GM21423 (cell line): ENCODE measurements around the gene PDE7B.

Experiments
- ATAC-seq: cut with Tn5 transposase; IDR thresholded peaks from one replicate; pipeline ENCODE4 v1.9.1; 2021; ENCODE audit warnings: mild to moderate bottlenecking, moderate library complexity; ENCODE audit not compliant: unreplicated experiment

Gene PDE7B

DNA sequence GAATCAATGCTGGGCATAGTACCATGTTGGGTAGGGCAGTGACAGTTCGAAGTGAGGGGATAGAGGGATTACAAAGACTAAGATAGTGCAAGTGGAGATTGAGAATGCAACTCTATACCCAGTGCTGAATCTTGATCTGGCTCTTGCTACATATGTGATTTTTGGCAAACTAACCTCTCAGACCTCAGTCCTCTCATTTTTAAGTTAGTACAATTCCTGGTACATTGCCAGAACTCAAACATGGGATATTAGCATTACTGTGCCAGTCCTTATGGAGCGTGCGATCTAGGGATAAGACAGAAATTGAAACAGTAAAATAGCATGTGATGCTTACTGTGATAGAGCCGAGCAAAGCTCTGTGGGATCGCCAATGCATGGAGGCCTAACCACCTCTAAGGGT, 210.2 kb downstream of the PDE7B start:
- no peak for ATAC-seq

DNA sequence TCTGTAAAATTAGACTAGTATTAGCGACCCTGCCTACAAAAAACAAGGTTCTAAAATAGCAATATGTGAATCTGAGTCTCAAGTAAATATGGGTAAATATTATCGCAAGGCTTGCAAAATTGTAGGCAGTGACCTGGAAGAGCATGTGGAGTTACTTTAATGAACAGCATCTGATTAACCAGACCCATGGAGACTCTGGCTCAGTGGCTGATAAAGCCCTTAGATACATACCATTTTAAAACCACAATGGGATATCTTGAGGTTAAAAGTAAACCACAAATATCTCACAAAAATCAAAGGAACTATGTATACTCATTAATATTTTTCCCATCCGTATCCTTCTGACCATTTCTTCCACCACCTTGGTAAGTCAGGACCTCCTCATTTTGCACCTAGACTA, 211.6 kb downstream of the PDE7B start:
- no peak for ATAC-seq

DNA sequence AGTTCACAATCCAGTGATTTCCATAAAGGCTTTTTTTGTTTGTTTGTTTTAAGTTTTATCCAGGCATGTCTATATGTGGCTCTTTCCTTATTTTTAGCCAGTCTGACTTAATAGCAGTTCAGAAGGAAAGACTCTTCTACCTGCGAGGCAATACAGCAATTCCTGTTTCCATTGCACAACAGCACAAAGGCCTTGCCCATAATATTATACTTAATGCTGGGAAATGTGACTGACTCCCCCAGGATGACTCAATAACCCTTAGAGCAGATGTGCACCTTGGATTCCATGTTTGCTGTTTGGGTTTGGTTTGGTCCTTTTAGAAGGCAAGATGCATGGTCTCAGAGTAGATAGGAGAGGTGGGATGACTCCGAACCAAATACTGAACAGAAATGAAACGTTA, 214.5 kb downstream of the PDE7B start:
- no peak for ATAC-seq

DNA sequence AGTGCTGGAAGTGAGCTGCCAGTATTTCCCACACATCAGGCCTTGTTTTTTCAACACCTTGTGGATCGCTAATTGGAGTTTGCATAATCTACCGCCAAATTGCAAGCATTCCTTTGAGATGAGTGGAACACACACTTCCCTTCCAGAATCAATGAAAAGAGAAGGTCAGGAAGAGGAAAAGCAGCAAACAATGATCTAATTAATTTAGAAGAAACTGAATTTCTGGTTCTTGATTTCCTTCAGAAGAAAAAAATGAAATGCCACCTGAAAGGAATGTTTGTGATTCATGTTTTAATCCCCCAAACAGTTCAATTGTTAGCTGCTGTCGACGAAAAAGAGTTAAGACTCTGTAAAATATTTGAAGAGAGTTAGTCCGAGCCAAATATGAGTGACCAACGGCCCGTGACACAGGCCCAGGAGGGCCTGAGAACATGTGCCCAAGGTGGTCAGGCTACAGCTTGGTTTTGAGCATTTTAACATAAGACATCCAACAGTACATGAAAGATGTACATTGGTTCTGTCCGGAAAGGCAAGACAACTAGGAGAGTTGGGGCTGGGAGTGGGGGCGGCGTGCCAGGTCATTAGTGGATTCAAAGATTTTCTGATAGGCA, 216.3 kb downstream of the PDE7B start:
- ATAC-seq: no peak

DNA sequence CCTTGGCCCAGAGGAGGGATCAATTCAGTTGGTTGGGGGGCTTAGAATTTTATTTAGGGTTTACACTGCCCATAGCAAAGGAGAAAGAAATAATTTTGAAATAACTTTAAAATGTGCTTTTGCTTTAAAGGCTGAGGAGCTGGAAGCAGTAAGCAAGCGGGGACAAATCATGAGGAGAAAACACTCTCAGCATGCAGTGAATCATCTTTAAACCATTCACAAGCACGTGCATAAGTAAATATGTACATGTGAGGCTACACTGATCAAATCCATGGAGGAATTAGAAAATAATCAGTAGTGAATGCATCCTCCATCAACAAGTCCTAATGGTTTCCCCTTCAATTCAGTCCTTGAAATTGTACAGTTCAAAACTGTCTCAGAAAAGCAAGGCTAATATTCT, 217.6 kb downstream of the PDE7B start:
- ATAC-seq: no peak

DNA sequence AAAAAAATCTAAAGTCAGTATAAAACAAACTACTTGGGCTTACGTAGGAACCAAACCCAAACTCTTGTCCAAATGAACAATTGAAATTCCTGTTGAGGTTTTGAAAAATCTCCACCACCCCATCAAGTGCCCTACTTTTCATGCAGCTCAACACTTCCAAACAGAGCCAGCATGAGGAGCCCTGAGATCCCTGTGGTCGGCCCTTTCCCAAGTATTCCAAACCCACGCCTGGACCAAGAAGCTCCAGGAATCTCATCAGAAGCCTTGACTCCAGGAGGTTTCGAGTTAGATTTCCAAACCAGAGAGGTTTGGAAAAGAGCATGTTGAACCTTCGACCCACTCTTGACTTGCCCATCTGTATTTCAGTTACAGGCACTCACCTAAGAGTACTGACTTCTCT, 219.3 kb downstream of the PDE7B start:
- ATAC-seq: no peak

DNA sequence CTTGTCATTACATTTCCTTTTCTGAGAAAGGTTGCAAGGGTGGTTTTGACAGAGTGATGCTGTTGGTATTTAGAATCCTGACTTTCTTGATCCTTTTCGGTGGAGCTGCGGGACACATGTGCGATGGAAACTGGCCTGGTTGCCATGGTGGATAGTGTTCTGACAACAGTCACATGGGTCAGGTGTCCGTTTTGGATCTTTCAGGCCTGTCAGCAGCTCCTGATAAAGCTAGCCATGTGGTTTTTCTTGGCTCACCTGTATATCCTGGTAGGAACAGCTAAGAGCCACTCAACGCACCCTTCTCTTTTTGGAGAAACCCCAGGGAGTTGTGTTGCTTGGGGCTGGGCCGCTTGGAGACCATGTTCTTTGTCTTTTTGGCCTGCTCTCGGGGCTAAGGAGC, 221.2 kb downstream of the PDE7B start:
- ATAC-seq: no peak

DNA sequence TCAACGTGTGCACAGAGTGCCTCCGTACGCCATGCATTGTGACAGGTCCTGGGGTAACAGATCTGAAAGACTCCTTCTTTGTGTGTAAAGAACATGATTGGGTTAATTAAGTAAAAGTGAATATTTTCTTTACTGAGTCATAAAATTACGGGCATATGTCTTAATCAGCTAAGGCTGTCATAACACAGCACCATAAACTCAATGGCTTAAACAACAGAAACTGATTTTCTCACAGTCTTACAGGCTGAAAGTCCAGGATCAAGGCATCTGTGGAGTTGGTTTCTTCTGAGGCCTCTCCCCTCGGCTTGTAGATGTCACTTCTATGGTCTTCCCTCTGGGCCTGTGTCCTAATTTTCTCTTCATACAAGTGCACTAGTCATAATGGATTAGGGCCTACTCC, 221.7 kb downstream of the PDE7B start:
- no peak for ATAC-seq

DNA sequence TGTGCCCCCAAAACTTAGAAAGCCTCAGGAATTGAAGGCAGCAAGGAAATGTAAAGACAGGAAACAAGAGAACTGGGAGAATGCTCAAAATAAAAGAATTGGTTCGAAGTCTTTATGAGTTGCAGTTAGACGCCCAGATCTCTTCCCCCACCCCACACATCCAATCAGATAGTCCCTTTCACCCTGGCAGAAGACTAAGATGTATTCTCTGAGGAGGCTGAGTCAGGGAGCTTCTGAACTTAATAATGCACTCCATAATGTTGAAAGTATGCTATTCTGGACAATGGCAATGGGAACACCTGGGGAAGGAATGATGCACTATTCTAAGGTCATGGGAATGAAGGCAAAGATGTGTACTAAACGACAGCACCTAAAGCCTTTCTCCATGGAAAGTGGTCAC, 225.0 kb downstream of the PDE7B start:
- ATAC-seq: no peak

DNA sequence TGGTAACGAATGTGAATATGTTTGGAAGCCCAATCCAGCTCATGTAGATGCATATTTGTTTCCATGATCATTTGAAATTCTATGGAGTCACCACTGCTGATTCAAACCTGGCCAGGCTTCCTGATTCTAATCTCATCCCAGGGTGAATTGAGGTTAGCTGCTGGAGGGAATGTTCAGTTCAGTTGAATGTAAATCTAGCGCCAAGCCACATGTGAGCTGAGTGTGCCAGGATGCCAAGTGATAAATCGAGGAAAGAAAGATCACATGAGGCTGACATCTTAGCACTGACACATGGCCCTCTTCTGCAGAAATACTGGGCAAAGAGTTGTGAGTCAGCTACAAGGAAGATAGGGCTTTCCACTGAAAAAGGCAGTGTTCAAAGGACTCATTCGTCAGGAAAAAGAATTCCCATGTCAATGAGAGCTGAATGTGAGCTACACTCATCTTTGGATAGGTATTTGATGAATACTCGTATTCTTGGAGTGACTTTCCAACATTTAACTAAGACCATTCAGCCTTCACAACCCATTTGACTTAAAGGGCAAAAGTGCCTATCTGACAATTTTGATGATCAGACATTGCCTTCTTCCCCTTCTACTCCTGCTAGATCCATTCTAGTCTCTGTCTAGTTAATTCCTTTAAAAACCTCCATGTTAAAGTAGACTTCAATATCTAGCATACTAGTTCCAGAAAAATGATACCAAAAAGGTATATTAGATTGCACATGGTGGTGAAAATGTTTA, 226.5 kb downstream of the PDE7B start:
- no peak for ATAC-seq

DNA sequence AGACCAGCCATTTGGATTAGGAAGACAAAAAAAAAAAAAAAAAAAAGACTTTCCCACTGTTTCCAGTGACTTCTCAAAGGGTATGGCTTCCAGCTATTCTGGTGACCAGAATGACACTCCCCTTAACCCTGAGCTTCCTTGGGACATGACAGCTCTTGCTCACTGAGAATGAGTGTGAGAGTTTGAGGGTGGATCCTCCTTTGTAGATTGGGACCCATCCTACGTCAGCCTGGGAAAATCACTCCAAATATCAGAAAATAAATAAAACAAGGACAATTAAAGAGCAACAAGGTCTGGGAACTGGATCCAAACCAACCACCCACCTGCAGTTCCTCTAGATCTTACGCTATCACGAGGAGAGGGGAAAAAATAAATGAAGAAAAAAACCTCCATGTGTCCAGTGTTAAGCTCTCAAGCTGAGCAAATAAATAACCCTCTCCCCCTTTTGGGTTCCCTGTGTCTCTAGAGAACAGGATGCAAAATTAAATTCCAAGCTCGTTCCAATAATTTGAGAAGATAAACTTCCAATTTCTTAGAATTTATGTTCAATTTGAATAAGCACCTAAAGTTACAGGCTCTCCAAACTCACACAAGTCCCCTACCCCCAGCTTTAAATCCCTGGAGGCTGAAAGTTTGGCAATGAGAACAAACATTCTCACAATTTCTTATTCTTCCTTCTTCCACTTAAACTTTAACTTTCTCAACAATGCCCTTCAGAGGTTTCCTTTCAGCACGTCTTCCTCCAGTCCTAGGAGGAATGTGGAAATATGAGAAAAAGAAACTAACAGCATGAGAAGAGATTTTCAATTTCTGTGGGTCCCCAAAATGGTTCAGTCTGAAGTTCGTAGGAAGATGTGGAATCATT, 228.4 kb downstream of the PDE7B start:
- no peak for ATAC-seq

DNA sequence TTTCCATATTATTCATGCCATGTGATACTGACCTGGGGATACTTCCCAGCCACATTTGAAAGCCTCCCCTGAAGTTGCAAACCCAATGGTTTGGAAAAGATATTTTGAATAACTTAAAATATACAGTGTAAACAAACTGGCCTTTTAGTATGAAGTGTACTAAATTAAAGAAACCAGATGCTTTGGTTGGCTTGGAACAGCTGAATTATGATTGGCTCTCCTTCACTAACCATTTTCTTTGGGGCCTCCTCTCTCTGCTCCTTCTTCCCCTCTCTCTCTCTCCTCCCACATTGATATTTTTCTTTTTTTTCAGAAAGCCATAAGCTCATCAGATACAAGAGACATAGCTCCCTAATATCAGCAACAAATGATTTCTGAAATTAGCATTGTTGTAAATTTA, 232.0 kb downstream of the PDE7B start:
- ATAC-seq: no peak

DNA sequence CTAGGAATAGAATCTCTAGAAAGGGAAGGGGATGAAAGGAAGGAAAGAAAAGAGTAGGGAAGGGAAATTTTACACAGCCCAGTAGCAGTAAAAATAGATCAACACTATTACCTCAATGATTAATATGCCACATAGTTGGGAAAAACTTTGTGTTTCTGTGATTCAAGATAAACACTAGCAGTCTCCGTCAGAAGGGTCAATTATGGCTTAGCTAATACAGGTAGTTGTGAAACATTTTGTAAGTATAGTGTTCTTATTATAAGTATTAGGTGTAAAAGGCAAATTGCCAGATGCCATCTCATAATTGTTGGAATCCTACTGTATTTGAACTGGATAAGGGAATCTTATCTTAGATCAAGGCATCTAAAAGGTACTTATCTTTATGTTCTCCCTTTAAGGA, 232.9 kb downstream of the PDE7B start:
- ATAC-seq: no peak

DNA sequence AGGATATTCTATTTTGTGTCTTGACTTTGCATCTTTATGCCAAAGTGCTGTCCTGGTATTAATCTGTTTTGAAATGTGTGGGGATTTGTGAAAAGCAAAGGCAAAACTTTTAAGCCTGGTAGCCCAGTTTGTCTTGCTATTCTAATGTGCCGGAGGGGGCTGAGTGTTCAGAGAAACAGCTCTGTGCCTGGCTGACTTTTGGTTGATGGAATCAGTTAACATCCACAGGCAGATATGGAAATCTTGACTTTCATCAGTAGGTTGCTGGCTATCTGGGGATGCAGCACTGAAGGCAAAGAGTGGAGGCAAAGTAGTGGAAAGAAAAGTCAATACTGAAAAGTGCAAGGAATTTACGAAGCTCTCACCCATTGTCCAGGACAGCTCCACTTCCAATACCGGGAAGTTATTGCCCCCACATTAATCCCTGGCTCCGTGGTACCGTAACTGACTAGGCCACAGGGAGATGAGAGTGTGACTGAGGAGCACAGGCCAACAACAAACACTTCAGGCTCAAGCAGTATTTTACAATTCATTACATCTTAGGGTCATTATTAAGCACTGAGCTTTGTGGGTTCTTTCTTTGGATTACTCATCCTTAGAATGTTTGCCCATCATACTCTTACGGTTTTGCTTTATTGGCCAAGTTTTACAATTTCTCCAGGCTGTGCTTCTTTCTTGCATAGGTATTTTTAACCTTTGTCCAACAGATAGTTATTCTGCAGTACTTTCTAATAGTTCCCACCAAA, 234.0 kb downstream of the PDE7B start:
- no peak for ATAC-seq

DNA sequence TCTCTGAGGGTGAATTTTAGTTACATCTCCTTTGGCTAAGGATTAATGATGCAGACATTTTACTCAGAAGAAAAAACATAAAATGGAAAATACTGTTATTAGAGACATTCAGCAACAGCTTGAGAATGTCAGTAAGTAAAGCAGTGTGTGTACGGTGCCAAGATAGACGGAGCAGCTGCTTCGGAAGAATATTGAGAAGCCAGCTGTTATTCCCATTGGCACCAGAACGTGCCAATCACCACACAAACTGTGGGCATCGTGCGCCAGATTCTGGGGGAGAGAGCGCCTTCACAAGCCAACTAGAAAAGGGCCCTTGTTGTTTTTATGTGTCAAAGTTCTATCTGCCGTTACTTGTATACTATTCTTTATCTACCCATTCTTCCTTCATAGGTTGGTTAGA, 235.2 kb downstream of the PDE7B start:
- ATAC-seq: no peak

DNA sequence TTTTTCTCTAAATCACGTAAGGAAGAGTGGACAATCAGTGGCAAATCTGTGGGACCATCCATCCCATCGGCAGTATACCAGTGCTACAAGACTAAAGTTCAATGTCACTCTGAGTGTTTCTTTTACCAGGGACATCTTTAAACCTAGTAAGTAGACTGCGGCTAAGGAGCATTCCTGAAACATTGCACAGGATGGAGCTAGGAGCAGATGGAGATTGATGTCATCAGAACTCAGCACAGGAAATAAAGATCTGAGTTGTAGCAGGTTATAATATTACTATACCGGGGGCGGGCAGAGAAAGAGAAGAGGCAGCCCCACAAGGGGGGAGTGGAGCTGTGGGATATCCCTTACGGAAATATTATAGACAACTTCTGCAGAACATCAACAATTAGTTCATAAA, 236.5 kb downstream of the PDE7B start:
- no peak for ATAC-seq

DNA sequence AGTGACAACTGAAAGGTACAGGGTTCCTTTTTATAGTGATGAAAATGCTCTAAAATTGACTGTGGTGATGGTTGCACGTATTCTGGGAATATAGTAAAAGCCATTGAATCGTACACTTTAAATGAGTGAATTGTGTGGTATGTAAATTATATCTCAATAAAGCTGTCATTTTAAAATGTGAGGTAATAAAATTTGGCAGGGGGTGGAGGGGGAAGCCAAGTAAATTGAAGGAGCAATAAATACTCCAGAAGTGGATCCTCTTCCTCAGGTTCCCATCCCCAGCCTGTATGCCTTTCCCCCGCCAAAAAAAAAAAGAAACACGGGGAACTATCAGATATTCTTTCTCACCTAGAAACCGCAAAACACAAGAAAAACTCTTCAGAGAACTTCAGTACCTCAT, 237.2 kb downstream of the PDE7B start:
- no peak for ATAC-seq

DNA sequence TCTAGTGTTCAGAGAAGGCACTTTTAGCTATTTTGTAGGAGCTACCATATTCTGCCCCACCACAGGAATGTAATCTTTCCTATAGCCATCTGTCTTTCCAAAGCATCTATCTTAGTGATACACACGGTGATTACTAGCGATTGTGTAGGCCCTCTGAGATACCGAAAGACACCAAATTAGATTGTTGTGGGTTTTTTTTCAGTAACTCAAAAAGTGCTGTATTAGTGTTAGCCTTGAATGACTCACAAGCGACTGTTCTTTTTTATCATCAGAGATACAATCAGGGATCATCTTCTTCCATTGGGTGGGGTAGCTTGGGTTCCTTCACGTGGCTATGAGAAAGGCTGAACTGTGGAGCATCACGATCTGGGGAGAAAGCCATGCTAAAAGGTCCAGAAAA, 238.4 kb downstream of the PDE7B start:
- ATAC-seq: no peak

DNA sequence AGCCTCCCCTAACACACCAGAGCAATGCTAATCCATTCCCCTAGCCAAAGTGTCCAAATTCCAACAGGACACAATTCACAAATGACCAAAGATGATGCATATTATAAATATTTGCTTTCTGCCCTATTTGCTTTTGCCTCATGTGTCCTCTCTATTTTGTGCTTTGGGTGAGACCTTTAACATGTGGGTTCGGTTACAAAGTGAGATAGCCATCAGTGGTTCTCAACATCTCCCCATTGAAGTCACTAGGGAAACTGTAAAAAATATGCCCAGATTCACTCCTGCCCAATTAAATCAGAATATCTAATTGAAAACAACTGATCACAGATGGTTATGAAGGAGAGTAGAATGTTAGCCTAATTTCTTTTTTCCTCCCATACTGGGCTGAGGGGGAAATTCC, 239.4 kb downstream of the PDE7B start:
- no peak for ATAC-seq

DNA sequence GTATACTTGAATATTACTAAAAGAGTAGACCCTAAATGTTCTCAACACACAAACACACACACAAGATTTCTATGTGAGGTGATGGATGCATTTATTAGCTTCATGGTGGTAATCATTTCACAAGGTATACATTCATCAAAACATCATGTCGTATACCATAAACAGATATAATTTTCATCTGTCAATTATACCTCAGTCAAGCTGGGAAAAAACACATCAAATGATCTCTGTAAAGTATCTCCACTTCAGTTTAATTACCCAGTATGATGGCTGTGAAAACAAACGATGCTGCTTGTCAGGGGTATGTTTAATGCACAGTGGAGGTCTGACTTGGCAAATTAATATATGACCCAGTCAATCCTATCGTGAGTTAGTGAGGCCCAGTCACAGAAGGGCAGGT, 241.4 kb downstream of the PDE7B start:
- ATAC-seq: no peak

DNA sequence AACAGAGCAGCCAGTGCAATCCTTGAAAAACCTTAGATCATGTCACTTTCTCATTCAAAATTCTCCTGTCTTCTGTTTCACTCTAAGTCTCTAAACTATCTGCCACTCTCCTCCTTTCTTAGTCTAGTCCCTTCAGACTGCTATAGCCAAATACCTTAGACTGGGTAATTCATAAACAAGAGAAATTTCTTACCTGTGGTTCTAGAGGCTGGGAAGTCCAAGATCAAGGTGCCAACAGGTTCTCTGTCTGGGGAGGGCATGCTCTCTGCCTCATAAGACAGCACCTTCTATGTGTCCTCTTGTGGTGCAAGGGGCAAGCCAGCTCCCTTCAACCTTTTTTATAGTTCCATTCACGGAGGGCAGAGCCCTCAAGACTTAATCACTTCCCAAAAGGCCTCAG, 242.3 kb downstream of the PDE7B start:
- ATAC-seq: no peak
